Fibroblast of skin of scalp (primary cell): Measurements from ENCODE around the gene TIMMDC1. TPM values are rescaled to one million over a fixed set of nuclear protein-coding genes. Genes with fewer than 3 reads are reported as not detected.
A peak's percentile ranks its signal among the peaks of the same experiment; 100 is the strongest.

ENCODE experiments used
- DNase-seq: peaks from one replicate; pipeline ENCODE4 v3.0.0-alpha.2; 2013
- polyA plus RNA-seq, 2 experiments: library from polyadenylated mRNA; unstranded; fragments of 120-200 nt; gene quantifications; one replicate each; pipeline ENCODE4 v1.2.1, GENCODE V29; 2013; ENCODE audit not compliant: insufficient read length in 2 of 2

The TIMMDC1 gene
- 91.5 TPM for polyA plus RNA-seq (2013, experiment 1 of 2; ENCODE audit: insufficient read length)
- 98.7 TPM for polyA plus RNA-seq (2013, experiment 2 of 2; ENCODE audit: insufficient read length)

DNA sequence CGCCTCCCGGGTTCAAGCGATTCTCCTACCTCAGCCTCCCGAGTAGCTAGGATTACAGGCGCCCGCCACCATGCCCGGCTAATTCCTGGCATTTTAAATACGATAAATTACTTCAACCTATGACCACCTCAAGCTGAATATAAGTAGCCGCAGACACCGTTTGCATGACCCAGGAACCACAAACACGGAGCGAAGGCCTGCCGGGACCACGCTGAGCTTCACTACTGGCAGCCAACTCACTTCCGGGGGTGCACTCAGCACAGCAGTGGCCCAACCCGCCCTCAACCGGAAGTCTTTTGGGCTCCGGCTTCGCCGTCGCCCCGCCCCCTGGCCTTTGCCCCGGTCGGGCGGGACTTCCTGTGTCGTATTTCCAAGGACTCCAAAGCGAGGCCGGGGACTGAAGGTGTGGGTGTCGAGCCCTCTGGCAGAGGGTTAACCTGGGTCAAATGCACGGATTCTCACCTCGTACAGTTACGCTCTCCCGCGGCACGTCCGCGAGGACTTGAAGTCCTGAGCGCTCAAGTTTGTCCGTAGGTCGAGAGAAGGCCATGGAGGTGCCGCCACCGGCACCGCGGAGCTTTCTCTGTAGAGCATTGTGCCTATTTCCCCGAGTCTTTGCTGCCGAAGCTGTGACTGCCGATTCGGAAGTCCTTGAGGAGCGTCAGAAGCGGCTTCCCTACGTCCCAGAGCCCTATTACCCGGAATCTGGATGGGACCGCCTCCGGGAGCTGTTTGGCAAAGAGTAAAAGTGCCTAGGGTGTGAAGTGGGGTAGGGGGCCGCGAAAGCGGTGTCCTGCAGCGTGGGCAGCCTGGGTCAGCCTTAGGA is at the start of gene TIMMDC1:
Gene TIMMDC1, plus strand, starts transcription at position 362 of the 826 bp plus-strand sequence. Its CDS starts 187 bp downstream, at position 549.
- DNase-seq = peak; percentile 97

DNA sequence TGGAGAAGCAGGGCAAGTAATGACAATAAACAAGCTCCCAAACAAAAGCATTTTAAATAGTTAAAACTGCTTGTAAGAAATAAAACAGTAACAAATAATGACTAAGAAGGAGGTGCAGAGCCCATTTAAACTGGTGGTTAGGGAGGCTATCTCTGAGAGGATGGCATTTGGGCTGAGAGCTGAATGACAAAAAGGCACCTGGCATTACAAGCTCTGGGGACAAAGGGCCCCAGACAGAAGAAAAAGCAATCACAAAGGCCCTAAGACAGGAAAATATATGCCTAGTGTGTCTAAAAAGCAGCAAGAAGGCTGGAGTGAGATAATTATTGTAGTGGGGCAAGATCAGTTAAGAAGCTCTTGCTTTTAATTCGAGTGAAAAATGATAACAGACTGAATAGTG is 44.5 kb upstream of the TIMMDC1 start:
- no peak for DNase-seq

DNA sequence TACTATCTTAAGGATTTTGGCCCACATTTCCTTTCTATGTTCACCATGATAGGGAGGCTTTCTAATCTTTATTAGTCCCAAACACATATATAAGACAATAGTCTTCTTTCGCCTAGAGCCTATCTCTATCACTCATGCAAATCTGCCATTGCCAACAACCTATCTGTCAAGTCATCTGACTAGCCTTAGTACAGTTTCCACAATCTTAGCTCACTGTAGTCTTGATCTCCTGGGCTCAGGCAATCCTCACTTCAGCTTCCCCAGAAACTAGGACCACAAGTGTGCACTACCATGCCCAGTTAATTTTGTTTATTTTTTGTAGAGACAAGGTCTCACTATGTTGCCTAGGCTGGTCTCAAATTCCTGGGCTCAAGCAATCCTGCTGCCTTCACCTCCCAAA is 41.9 kb upstream of the TIMMDC1 start:
- DNase-seq = no peak

- no peak for DNase-seq
These were observed 41.1 kb upstream of the TIMMDC1 start for GRCh38 chr3:119457246-119457645.

- DNase-seq = peak; percentile 99
These were observed 34.9 kb upstream of the TIMMDC1 start, which contains the start of gene TMEM39A for GRCh38 chr3:119463171-119464169. Gene TMEM39A (minus strand): TSS chr3:119463615. CDS start chr3:119462074, 1,541 bp downstream.

DNA sequence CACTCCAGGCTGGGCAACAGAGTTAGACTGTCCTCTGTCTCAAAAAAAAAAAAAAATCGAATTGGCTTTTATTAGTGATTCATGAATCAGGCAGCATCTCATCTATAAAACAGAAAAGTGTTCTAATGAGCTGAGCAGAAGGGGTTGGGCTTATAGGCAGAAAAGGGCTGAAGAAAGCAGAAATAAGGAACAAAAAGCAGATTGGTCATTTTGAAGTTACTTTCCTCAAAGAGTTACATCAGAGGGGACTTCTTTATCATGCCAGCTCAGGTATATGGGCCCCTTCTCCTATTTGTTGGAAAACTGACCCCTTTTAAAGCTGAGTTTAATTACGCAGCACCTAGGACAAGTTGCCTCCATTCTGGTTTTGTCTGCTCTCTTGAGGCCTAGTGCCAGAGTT is 30.3 kb upstream of the TIMMDC1 start:
- no peak for DNase-seq

DNA sequence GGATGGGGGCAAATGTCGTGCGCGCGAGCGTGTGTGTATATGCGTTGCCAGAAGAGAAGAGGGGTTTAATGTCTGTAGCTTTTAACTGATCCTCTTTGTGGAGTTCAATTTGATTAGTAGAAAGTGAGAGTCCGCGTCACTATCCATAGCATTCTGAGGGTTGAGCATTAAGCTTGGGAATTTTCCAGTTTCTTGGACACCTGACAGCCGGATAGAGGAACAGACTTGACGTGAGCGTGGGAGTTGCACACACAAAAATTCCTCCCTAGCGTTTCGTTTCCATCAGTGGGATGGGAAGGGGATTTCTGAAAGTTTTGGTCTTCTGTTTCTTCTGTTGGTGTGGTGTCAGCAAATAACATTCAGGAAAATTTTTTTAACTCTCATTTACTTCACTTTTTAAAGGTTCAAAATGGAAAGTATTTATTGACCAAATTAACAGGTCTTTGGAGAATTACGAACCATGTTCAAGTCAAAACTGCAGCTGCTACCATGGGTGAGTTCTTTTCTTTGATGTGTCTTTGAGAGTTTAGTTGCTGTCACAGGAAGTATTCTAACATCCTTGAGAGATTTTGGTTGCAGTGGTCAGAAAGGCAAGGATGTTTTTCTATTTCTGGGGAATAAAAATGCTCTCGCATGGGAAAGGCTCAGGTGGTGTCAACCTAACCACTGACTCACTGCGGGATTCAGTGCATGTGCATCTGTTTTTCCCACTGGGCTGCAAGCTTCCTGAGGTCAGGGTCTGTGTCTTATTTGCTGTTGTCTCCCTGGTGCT is 28.7 kb upstream of the TIMMDC1 start:
- DNase-seq = peak; percentile 11

DNA sequence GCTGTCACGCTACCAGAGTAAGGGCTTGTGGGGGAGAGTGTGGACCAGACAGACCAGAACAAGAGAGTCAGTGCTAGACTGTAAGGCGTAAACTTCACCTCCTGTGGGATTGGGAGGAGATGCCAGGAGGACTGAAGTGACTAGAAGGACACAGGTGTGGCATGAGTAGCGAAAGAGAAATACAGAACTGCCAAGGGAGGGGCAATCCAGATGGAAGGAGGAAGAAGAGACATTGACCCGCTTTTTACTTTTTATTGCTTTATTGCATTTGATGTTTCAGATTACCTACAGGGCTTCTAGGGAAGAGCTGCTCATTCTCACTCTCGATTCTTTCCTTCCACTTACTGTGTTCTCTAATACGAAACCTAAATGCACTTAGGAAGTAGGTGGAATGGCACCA is 27.5 kb upstream of the TIMMDC1 start:
- no peak for DNase-seq

GRCh38 chr3:119481079-119481478 is 17.3 kb upstream of the TIMMDC1 start:
- DNase-seq = peak; percentile 2

- no peak for DNase-seq
These were observed 15.2 kb upstream of the TIMMDC1 start for GRCh38 chr3:119483101-119483500.

DNA sequence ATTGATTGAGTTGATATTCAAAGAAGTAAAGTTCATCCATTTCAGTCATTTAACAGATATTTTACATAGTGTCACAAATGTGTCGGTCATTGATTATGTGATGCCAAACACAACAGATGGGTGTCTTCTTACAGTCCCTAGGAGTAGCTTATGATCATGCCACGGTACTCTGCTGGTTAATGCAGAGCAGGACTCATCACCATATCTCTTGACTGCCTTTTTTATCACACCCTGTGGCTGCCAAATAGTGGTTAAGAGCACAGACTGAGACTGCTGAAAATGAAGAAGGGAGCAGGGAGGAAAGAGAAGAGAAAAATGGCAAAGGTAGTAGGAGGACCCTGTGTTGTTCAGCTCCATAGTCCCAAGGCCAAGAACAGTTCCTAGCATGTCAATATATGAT is 12.8 kb upstream of the TIMMDC1 start:
- DNase-seq = no peak

DNA sequence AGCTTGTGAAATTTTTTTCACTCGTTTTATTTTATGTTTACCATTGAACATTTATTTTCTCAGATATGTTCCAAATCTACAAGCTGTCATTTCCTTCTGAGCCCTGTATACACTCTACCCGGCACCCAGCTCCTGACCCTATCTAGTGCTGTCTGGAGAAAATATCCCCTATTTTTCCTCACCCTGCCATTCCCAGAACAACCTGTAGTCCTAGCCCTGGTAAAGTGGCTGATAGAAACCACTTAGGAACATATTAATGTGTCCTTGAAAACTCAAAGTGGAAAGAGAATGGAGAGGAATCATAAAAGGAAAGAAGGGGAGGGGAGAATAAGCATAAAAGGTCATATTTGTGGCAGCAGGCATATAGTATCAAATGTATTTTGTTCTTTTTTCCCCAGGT is 8.2 kb upstream of the TIMMDC1 start:
- no peak for DNase-seq

GRCh38 chr3:119492128-119492527 is 6.2 kb upstream of the TIMMDC1 start:
- no peak for DNase-seq

DNA sequence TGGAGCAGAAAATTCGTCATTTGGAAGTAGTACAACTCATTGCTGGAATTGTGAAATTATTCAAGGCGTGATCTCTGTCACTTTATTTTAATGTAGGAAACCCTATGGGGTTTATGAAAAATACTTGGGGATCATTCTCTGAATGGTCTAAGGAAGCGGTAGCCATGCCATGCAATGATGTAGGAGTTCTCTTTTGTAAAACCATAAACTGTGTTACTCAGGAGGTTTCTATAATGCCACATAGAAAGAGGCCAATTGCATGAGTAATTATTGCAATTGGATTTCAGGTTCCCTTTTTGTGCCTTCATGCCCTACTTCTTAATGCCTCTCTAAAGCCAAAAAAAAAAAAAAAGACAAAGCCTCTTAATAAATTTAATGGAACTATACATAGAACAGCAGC is 5.5 kb upstream of the TIMMDC1 start:
- no peak for DNase-seq

DNA sequence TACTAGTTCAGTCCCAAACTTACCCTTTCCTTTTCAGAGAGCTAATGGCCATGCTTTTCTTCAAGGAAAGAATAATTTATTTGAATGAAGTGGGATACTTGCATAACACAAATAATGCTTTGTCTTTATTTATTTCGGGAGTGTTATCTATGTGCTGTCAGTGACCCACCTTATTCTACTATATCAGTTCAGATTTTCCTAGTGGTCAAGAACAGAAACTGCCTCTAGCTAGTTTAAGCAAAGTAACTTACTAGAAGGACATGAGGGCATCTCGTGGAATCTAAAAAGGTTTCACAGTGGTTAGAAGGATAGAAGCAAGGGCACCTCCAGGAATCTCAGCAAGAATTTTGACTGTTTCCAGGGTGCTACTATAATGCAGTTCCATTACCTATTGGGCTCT is 3.8 kb upstream of the TIMMDC1 start:
- no peak for DNase-seq

- DNase-seq = peak; percentile 12
These were observed 544 bp upstream of the TIMMDC1 start for GRCh38 chr3:119497820-119498185.

- DNase-seq = no peak
These were observed 1.9 kb downstream of the TIMMDC1 start for GRCh38 chr3:119500265-119500664.

GRCh38 chr3:119500901-119501300 is 2.6 kb downstream of the TIMMDC1 start:
- DNase-seq = no peak

DNA sequence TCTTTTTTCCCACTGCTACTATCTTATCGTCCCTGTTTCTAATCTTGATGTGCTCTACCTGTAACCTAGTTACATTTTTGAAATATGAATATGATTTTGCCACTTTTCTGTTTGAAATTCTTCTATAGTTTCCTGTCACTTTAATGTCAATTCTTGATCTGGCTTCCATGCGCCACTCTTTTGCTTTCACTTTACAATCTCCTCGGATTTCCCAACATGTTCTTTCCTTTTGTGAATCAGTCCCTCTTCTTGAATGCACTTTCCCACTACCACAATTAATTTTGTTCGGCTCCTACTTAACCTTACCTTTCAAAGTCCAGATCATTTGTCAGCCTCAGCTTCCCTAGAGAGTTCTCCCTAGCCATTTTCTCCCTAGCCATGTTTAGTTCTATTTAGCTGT is 8.3 kb downstream of the TIMMDC1 start:
- DNase-seq = no peak

DNA sequence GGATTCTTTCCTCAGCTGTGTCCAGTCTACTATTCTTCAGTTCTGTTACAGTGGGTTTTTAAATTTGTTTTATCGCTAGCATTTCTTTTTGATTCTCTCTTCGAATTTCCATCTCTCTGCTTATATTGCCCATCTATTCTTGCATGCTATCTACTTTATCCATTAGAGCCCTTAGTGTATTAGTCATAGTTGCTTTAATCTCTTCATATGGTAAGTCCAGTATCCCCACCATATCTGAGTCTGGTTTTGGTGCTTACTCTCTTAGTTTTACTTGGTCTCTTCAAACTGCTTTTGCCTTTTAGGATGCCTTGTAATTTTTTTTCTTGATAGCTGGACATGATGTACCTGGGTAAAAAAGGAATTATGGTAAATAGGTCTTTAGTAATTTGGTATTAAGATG is 9.1 kb downstream of the TIMMDC1 start:
- DNase-seq = no peak

DNA sequence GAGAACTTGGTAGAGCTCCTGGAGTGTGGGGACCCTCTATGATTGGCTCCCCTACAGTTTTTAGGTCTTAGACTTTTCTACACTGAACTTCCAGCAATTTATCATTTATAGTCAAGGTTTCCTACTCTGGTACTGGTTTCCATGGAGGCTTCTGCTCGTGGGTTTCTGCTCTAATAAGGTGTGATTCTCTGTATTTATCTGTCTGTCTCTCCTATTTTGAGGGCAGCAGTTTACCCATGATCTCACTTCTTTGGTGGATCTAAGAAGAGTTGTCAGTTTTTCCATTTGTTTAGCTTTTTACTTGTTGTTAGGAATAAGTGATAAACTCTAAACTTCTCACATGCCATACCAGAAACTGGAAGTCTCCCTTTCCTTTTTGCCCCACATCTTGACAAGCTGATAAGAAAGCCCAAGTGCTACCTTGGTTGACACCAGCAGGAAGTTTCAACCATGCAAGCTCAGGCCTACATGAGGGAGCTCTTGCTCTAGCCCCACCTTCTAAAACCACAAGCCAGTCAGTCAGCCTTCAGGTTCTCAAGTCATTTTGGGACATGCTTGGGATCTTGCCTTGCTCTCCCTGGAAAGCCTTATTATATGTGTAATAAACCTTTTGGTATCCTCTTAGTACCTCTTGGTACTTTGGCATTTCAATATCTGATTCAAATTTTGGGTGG is 10.0 kb downstream of the TIMMDC1 start:
- no peak for DNase-seq

DNA sequence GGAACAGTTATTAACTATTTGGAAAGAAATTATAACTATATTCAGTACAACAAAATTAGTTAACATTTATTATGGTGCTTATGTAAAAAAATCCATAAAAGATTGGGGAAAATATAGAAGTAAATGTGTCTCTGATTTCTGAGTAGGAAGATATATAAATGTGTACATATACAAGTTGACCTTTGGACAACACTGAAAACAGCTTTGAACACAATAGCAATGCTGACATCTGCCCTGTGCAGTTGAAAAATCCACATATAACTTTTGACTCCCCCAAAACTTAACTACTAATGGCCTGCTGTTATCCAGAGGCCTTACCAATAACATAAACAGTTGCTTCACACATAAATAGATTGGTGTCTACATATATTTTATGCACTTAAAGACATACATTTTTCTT is 12.3 kb downstream of the TIMMDC1 start:
- DNase-seq = no peak
